Stimulated activated CD8-positive, alpha-beta memory T cell treated with anti-CD3 and anti-CD28 coated beads, Interleukin-12 subunit alpha, Interleukin-12 subunit beta, amount 100 ng/mL, for 24 hours (primary cell): ENCODE results near the gene ARID3C.

Source experiments
- DNase-seq: peaks from one replicate; pipeline ENCODE4 v3.0.0-alpha.2; 2020; ENCODE audit errors: extremely low read depth

ARID3C gene

GRCh38 chr9:34594177-34594576, 34.7 kb downstream of the ARID3C start:
- no peak for DNase-seq

- no peak for DNase-seq
Measured at GRCh38 chr9:34592895-34593601, 35.8 kb downstream of the ARID3C start.

- no peak for DNase-seq
Measured at GRCh38 chr9:34591917-34592866, 36.7 kb downstream of the ARID3C start.

- peak; percentile 43 for DNase-seq
Measured at GRCh38 chr9:34591248-34591916, 37.5 kb downstream of the ARID3C start.

- DNase-seq = no peak
Measured at GRCh38 chr9:34590381-34591247, 38.3 kb downstream of the ARID3C start.

GRCh38 chr9:34589636-34590380, 39.1 kb downstream of the ARID3C start, which contains the start of gene CNTFR:
Gene CNTFR, minus strand, starts transcription at chr9:34589724. Its CDS starts 20,743 bp downstream, at chr9:34568981.
- DNase-seq = no peak

- no peak for DNase-seq
Measured at GRCh38 chr9:34588671-34589635, 39.9 kb downstream of the ARID3C start.

- no peak for DNase-seq
Measured at GRCh38 chr9:34587271-34587670, 41.6 kb downstream of the ARID3C start.

- DNase-seq = no peak
Measured at GRCh38 chr9:34585946-34586669, 42.8 kb downstream of the ARID3C start.

GRCh38 chr9:34584970-34585369, 43.9 kb downstream of the ARID3C start:
- no peak for DNase-seq

- DNase-seq = no peak
Measured at GRCh38 chr9:34582787-34583186, 46.1 kb downstream of the ARID3C start.

- DNase-seq = no peak
Measured at GRCh38 chr9:34581318-34581717, 47.5 kb downstream of the ARID3C start.

GRCh38 chr9:34580358-34580757, 48.5 kb downstream of the ARID3C start:
- no peak for DNase-seq

- no peak for DNase-seq
Measured at GRCh38 chr9:34579808-34580163, 49.1 kb downstream of the ARID3C start.

- DNase-seq = no peak
Measured at GRCh38 chr9:34579104-34579807, 49.6 kb downstream of the ARID3C start.

GRCh38 chr9:34578241-34579103, 50.4 kb downstream of the ARID3C start:
- no peak for DNase-seq
